GM21619 (cell line): ENCODE results near the gene CDK8.
A peak's percentile ranks its signal among the peaks of the same experiment; 100 is the strongest.

Experiments
- ATAC-seq: cut with Tn5 transposase; IDR thresholded peaks from one replicate; pipeline ENCODE4 v1.9.1; 2021; ENCODE audit not compliant: unreplicated experiment

Gene CDK8

GRCh38 chr13:26253787-26254582, at the start of gene CDK8:
Gene CDK8 (plus strand): TSS chr13:26254129. CDS start chr13:26254642, 513 bp downstream.
- peak; percentile 84 for ATAC-seq

- ATAC-seq = no peak
These were observed 45.6 kb upstream of the CDK8 start for GRCh38 chr13:26208287-26208686.

GRCh38 chr13:26213345-26213744, 40.6 kb upstream of the CDK8 start:
- no peak for ATAC-seq

GRCh38 chr13:26213982-26214381, 39.9 kb upstream of the CDK8 start:
- ATAC-seq = no peak

- no peak for ATAC-seq
These were observed 37.9 kb upstream of the CDK8 start for GRCh38 chr13:26216042-26216441.

- ATAC-seq = no peak
These were observed 34.2 kb upstream of the CDK8 start for GRCh38 chr13:26219726-26220125.

- ATAC-seq = no peak
These were observed 33.4 kb upstream of the CDK8 start for GRCh38 chr13:26220575-26220974.

- peak; percentile 22 for ATAC-seq
These were observed 32.6 kb upstream of the CDK8 start for GRCh38 chr13:26221399-26221720.

- ATAC-seq = peak; percentile 97
These were observed 32.0 kb upstream of the CDK8 start, which contains the start of gene RNF6 for GRCh38 chr13:26221721-26222519. Gene RNF6 (minus strand): TSS chr13:26222314. CDS start chr13:26219649, 2,665 bp downstream.

GRCh38 chr13:26222520-26223046, 31.3 kb upstream of the CDK8 start:
- peak; percentile 37 for ATAC-seq

GRCh38 chr13:26225896-26226617, 27.9 kb upstream of the CDK8 start:
- ATAC-seq = no peak

GRCh38 chr13:26227166-26227971, 26.6 kb upstream of the CDK8 start:
- ATAC-seq = no peak

GRCh38 chr13:26228096-26228495, 25.8 kb upstream of the CDK8 start:
- ATAC-seq = no peak

- no peak for ATAC-seq
These were observed 24.8 kb upstream of the CDK8 start for GRCh38 chr13:26229080-26229615.

- ATAC-seq = no peak
These were observed 23.2 kb upstream of the CDK8 start for GRCh38 chr13:26230703-26231102.

GRCh38 chr13:26236296-26236695, 17.6 kb upstream of the CDK8 start:
- ATAC-seq = no peak

GRCh38 chr13:26246154-26246553, 7.8 kb upstream of the CDK8 start:
- ATAC-seq = no peak

- ATAC-seq = no peak
These were observed 6.9 kb upstream of the CDK8 start for GRCh38 chr13:26247011-26247410.

GRCh38 chr13:26247608-26248007, 6.3 kb upstream of the CDK8 start:
- no peak for ATAC-seq

GRCh38 chr13:26249551-26249950, 4.4 kb upstream of the CDK8 start:
- ATAC-seq = no peak
